K562 (cell line): ENCODE measurements around the gene NUP88. TPM values are rescaled to one million over a fixed set of nuclear protein-coding genes. Genes with fewer than 3 reads are reported as not detected.

Source experiments
- DIDO1 ChIP-seq: fragments of 450-650 bp; IDR thresholded peaks from 2 replicates; pipeline ENCODE4 v1.6.1; 2016; ENCODE audit warnings: low read depth, missing biosample characterization, missing genetic modification characterization
- JUN ChIP-seq, 2 experiments: sonication (generic) in 1 of 2; formaldehyde crosslinking in 1 of 2; IDR thresholded peaks; 2 replicates each; pipeline versions ENCODE4 v1.6.1 to v1.8.0; 2012 to 2022; ENCODE audit warnings: borderline replicate concordance in 2 of 2, mild to moderate bottlenecking in 2 of 2, improper control_type of control experiment in 1 of 2, low read depth in 1 of 2, low read length in 1 of 2, missing genetic modification reagents in 1 of 2
- JUND ChIP-seq, 2 experiments: IDR thresholded peaks; 2 replicates in 1 of 2; 3 replicates in 1 of 2; pipeline ENCODE4 v1.6.1; 2011; ENCODE audit warnings: borderline replicate concordance in 2 of 2, low read depth in 2 of 2, low read length in 2 of 2, improper control_type of control experiment in 1 of 2, missing biosample characterization in 1 of 2, missing genetic modification characterization in 1 of 2, missing genetic modification reagents in 1 of 2
- MTA1 ChIP-seq: fragments of 450-650 bp; IDR thresholded peaks from 2 replicates; pipeline ENCODE4 v1.6.1; 2017; ENCODE audit warnings: borderline replicate concordance
- MYBL2 ChIP-seq, 2 experiments: fragments of 450-650 bp in 1 of 2; sonication (generic) in 1 of 2; formaldehyde crosslinking in 1 of 2; IDR thresholded peaks; 2 replicates each; pipeline versions ENCODE4 v1.6.1 to v1.8.1; 2017 to 2022; ENCODE audit warnings: borderline replicate concordance in 1 of 2, inconsistent platforms in 1 of 2, low read depth in 1 of 2, mild to moderate bottlenecking in 1 of 2, missing genetic modification reagents in 1 of 2, moderate library complexity in 1 of 2
- NCOA1 ChIP-seq: fragments of 450-650 bp; IDR thresholded peaks from 2 replicates; pipeline ENCODE4 v1.6.1; 2016; ENCODE audit warnings: low read depth
- SAFB ChIP-seq: fragments of 200-400 bp; formaldehyde crosslinking; IDR thresholded peaks from 2 replicates; pipeline ENCODE4 v1.6.1; 2017; ENCODE audit warnings: low read depth, low read length, borderline replicate concordance
- SRSF9 ChIP-seq: fragments of 200-400 bp; formaldehyde crosslinking; IDR thresholded peaks from 2 replicates; pipeline ENCODE4 v1.6.1; 2017; ENCODE audit warnings: low read depth, low read length, borderline replicate concordance
- ZNF133 ChIP-seq: fragments of 250-450 bp; sonication (Bioruptor Pico); IDR thresholded peaks from 2 replicates; pipeline ENCODE4 v1.4.0; 2020; ENCODE audit warnings: mild to moderate bottlenecking
- polyA plus RNA-seq, 8 experiments: library from polyadenylated mRNA; depleted of rRNA in 4 of 8; stranded (reverse) in 5 of 8; unstranded in 3 of 8; fragments of >200 nt; fragmentation: Nextera tagmentation in 2 of 8; fragmentation: Illumina TruSeq in 1 of 8; extraction: Ambion mirVana in 2 of 8; extraction: Trizol in 1 of 8; gene quantifications; 2 replicates each; pipeline versions ENCODE4 v1.2.1 to v1.2.3, GENCODE V29; 2011 to 2014; ENCODE audit warnings: inconsistent platforms in 1 of 8, missing spikeins in 1 of 8
- total RNA-seq, 7 experiments: library from RNA; depleted of rRNA in 6 of 7; stranded (reverse); fragments of >200 nt in 6 of 7; fragmentation: Illumina TruSeq in 2 of 7; extraction: Trizol in 2 of 7; gene quantifications; 2 replicates each; pipeline versions ENCODE4 v1.2.1 to v1.2.3, GENCODE V29; 2011 to 2021; ENCODE audit warnings: low replicate concordance in 1 of 7
- TF ChIP-seq, protein P1 (sequence below): fragments of 250-450 bp; sonication (Bioruptor Pico); IDR thresholded peaks from 2 replicates; pipeline ENCODE4 v1.5.1; 2021; ENCODE audit warnings: mild to moderate bottlenecking
- TF ChIP-seq, protein P2 (sequence below): sonication (generic); formaldehyde crosslinking; IDR thresholded peaks from 2 replicates; pipeline ENCODE4 v1.8.0; 2022; ENCODE audit warnings: mild to moderate bottlenecking, missing genetic modification reagents
- TF ChIP-seq, protein P3 (sequence below): sonication (generic); formaldehyde crosslinking; IDR thresholded peaks from 2 replicates; pipeline ENCODE4 v1.8.0; 2023; ENCODE audit warnings: mild to moderate bottlenecking, missing genetic modification reagents
- TF ChIP-seq, protein P4 (sequence below): fragments of 250-450 bp; sonication (Bioruptor Pico); IDR thresholded peaks from 2 replicates; pipeline ENCODE4 v1.5.0; 2020; ENCODE audit warnings: mild to moderate bottlenecking, borderline replicate concordance
- TF ChIP-seq, protein P5 (sequence below): fragments of 450-650 bp; IDR thresholded peaks from 2 replicates; pipeline ENCODE4 v1.6.1; 2016; ENCODE audit warnings: missing biosample characterization, missing genetic modification characterization

The NUP88 gene
- total and polyA plus RNA-seq, 9 of the 15 experiments (the other 6 are each of a cell fraction or from before 2014, with no cell fraction given): 59.9 to 160 (median 119) TPM

DNA sequence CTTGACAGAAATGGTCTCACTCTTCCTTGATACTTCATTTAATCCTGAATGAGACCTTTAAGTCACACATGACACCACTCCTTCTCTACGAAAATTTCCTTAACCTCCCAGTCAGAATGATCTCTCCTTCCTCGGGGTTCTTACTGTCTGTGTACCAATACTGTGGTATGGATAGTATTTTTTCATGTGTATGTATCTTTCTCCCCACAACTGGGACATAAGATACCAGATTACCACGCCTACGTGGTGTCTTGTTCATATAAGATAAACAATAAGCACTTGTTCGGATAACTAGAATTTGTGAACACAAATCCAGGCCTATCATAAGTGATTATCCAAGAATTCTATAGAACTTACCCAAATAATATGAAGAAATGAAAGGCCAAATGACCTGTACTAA is 11.3 kb downstream of the NUP88 start (continued):
- TF ChIP-seq DIDO1 (tag) (no peak), MTA1 (no peak), MYBL2 (IDR thresholded peaks at IDR 0.05; ENCODE audit: low read depth) (no peak), MYBL2 (CRISPR knock-in tag; IDR thresholded peaks at IDR 0.05; ENCODE audit: borderline replicate concordance) (no peak), SRSF9 (no peak), NCOA1 (no peak), JUND (IDR thresholded peaks at IDR 0.05; ENCODE audit: borderline replicate concordance, low read depth, low read length) (no peak), JUND (tag; IDR thresholded peaks at IDR 0.05; ENCODE audit: borderline replicate concordance, low read depth, low read length) (no peak), ZNF133 (CRISPR knock-in tag) (no peak), SAFB (no peak), JUN (IDR thresholded peaks at IDR 0.05; ENCODE audit: borderline replicate concordance, low read depth, low read length) (no peak), JUN (CRISPR knock-in tag; IDR thresholded peaks at IDR 0.05; ENCODE audit: borderline replicate concordance) (no peak)
- TF ChIP-seq, protein P1, sequence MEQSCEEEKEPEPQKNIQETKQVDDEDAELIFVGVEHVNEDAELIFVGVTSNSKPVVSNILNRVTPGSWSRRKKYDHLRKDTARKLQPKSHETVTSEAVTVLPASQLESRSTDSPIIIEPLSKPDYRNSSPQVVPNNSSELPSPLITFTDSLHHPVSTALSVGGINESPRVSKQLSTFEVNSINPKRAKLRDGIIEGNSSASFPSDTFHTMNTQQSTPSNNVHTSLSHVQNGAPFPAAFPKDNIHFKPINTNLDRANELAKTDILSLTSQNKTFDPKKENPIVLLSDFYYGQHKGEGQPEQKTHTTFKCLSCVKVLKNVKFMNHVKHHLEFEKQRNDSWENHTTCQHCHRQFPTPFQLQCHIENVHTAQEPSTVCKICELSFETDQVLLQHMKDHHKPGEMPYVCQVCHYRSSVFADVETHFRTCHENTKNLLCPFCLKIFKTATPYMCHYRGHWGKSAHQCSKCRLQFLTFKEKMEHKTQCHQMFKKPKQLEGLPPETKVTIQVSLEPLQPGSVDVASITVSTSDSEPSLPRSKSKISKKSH: no peak
- TF ChIP-seq, protein P2, sequence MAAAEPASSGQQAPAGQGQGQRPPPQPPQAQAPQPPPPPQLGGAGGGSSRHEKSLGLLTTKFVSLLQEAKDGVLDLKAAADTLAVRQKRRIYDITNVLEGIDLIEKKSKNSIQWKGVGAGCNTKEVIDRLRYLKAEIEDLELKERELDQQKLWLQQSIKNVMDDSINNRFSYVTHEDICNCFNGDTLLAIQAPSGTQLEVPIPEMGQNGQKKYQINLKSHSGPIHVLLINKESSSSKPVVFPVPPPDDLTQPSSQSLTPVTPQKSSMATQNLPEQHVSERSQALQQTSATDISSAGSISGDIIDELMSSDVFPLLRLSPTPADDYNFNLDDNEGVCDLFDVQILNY (CRISPR knock-in tag): no peak
- TF ChIP-seq, protein P3, sequence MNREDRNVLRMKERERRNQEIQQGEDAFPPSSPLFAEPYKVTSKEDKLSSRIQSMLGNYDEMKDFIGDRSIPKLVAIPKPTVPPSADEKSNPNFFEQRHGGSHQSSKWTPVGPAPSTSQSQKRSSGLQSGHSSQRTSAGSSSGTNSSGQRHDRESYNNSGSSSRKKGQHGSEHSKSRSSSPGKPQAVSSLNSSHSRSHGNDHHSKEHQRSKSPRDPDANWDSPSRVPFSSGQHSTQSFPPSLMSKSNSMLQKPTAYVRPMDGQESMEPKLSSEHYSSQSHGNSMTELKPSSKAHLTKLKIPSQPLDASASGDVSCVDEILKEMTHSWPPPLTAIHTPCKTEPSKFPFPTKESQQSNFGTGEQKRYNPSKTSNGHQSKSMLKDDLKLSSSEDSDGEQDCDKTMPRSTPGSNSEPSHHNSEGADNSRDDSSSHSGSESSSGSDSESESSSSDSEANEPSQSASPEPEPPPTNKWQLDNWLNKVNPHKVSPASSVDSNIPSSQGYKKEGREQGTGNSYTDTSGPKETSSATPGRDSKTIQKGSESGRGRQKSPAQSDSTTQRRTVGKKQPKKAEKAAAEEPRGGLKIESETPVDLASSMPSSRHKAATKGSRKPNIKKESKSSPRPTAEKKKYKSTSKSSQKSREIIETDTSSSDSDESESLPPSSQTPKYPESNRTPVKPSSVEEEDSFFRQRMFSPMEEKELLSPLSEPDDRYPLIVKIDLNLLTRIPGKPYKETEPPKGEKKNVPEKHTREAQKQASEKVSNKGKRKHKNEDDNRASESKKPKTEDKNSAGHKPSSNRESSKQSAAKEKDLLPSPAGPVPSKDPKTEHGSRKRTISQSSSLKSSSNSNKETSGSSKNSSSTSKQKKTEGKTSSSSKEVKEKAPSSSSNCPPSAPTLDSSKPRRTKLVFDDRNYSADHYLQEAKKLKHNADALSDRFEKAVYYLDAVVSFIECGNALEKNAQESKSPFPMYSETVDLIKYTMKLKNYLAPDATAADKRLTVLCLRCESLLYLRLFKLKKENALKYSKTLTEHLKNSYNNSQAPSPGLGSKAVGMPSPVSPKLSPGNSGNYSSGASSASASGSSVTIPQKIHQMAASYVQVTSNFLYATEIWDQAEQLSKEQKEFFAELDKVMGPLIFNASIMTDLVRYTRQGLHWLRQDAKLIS (CRISPR knock-in tag): no peak
- TF ChIP-seq, protein P4, sequence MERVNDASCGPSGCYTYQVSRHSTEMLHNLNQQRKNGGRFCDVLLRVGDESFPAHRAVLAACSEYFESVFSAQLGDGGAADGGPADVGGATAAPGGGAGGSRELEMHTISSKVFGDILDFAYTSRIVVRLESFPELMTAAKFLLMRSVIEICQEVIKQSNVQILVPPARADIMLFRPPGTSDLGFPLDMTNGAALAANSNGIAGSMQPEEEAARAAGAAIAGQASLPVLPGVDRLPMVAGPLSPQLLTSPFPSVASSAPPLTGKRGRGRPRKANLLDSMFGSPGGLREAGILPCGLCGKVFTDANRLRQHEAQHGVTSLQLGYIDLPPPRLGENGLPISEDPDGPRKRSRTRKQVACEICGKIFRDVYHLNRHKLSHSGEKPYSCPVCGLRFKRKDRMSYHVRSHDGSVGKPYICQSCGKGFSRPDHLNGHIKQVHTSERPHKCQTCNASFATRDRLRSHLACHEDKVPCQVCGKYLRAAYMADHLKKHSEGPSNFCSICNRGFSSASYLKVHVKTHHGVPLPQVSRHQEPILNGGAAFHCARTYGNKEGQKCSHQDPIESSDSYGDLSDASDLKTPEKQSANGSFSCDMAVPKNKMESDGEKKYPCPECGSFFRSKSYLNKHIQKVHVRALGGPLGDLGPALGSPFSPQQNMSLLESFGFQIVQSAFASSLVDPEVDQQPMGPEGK (CRISPR knock-in tag): no peak
- TF ChIP-seq, protein P5, sequence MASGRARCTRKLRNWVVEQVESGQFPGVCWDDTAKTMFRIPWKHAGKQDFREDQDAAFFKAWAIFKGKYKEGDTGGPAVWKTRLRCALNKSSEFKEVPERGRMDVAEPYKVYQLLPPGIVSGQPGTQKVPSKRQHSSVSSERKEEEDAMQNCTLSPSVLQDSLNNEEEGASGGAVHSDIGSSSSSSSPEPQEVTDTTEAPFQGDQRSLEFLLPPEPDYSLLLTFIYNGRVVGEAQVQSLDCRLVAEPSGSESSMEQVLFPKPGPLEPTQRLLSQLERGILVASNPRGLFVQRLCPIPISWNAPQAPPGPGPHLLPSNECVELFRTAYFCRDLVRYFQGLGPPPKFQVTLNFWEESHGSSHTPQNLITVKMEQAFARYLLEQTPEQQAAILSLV (tag): no peak
